C4-2B (cell line): Measurements from ENCODE around the gene ADGRB2.

Experiments used
- ZFX ChIP-seq: fragments of 450-650 bp; IDR thresholded peaks from 2 replicates; pipeline ENCODE4 v1.6.1; 2017
- TF ChIP-seq, protein P1 (sequence below): fragments of 450-650 bp; conservative IDR thresholded peaks from 2 replicates; pipeline ENCODE4 v1.5.1; 2017; ENCODE audit warnings: mild to moderate bottlenecking

DNA sequence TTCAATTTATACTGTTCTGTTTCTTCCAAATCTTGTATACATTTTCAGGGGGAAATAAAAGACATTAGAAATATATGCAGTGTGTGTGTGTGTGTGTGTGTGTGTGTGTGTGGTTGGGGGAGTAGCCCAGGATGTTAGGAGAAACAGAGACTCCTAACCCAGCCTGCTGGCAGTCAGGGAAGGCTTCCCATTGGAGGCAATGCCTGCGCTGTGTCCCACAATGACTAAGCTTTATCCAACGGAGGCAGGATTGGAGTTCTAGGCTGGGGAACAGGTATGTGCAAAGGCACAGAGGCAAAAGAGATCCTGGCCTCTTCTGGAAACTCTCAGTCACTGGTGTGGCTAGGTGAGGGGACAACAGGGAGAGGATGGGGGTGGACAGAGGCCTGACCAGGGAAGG is 16.5 kb upstream of the ADGRB2 start:
- TF ChIP-seq, protein P1, sequence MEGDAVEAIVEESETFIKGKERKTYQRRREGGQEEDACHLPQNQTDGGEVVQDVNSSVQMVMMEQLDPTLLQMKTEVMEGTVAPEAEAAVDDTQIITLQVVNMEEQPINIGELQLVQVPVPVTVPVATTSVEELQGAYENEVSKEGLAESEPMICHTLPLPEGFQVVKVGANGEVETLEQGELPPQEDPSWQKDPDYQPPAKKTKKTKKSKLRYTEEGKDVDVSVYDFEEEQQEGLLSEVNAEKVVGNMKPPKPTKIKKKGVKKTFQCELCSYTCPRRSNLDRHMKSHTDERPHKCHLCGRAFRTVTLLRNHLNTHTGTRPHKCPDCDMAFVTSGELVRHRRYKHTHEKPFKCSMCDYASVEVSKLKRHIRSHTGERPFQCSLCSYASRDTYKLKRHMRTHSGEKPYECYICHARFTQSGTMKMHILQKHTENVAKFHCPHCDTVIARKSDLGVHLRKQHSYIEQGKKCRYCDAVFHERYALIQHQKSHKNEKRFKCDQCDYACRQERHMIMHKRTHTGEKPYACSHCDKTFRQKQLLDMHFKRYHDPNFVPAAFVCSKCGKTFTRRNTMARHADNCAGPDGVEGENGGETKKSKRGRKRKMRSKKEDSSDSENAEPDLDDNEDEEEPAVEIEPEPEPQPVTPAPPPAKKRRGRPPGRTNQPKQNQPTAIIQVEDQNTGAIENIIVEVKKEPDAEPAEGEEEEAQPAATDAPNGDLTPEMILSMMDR = no peak
- no peak for TF ChIP-seq ZFX
